Measurements from ENCODE around the gene MDFI.

DNA sequence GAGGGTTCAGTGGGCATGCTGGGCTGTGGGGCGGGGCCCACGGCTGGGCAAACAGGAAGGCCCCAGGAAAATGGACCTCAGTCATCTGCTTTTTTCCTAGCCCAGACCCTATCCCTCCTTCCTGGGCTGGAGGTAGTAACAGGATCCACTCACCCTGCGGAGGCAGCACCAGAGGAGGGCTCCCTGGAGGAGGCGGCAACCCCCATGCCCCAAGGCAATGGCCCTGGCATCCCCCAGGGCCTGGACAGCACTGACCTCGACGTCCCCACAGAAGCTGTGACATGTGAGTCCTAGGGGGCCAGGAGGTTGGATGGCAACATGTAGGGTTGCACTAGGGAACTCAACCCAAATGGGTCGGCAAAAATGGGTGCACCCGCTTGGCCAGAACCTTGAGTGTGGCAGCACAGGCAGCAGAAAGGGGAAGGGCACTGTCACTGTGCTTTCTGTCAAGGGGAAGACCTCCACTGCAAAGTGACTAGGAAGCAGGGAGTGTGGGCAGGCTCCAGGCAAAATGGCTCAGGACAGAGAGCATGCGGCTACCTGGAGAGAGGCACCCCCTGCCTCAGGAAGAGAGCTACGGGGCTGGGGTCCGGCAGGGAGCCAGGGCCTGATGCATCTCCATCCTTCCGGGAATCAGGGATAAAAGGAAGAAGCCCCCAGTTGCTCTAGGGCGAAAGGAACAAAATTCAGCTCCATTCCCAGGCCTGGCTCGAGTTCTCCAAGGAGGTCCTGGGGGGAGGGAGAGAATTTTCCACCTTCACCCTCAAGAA, 7.9 kb downstream of the MDFI start:
- TF ChIP-seq CTCF (IDR thresholded peaks at IDR 0.05) (no peak), POLR2A (IDR thresholded peaks at IDR 0.05) (no peak)

Data from body of pancreas (tissue), 4 donors.